GM21737 (cell line): ENCODE measurements around the gene DPP9.

ENCODE experiments used
- ATAC-seq: cut with Tn5 transposase; IDR thresholded peaks from one replicate; pipeline ENCODE4 v1.9.1; 2021; ENCODE audit warnings: mild to moderate bottlenecking, moderate library complexity; ENCODE audit not compliant: unreplicated experiment

DPP9 gene

DNA sequence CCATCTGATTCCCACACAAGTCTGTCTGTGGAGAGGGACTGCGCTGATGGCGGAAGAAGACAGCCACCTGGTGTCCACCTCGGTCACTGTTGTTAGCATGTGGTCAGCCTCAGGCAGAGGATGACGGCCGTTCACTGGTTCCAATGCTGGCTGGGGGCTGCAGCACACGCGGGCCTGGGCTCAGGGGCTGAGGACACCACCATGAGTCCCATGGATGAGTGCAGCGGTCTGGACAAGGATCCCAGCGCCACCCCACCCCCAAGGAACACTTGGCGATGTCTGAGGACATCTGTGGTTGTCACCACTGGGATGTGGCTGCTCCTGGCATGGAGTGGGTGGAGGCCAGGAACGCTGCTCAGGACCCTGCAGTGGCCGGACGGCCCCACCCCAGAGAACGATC is 10.9 kb downstream of the DPP9 start:
- no peak for ATAC-seq

GRCh38 chr19:4711211-4711610 is 12.4 kb downstream of the DPP9 start:
- ATAC-seq, result no peak

DNA sequence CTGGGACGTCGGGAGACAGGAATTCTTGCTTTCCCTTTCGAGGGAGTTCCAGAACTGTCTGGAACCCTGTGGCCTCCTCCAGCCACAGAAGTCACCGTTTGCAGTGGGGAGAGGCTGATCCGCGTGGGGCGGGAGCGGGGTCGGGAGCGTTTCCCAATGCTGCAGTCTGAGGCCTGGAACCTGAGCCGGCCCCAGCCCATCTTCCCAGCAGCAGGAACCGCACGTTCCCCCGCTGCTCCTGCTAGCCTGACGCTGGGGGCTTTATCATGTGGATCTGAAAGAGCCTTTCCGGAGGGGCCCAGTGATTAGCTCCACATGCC is 13.4 kb downstream of the DPP9 start:
- ATAC-seq, result no peak

GRCh38 chr19:4709440-4710280 is 14.0 kb downstream of the DPP9 start:
- no peak for ATAC-seq

GRCh38 chr19:4707956-4708650 is 15.5 kb downstream of the DPP9 start:
- ATAC-seq, result no peak

- no peak for ATAC-seq
Observed at GRCh38 chr19:4707322-4707721, 16.3 kb downstream of the DPP9 start.

- no peak for ATAC-seq
Observed at GRCh38 chr19:4705413-4706131, 18.1 kb downstream of the DPP9 start.

DNA sequence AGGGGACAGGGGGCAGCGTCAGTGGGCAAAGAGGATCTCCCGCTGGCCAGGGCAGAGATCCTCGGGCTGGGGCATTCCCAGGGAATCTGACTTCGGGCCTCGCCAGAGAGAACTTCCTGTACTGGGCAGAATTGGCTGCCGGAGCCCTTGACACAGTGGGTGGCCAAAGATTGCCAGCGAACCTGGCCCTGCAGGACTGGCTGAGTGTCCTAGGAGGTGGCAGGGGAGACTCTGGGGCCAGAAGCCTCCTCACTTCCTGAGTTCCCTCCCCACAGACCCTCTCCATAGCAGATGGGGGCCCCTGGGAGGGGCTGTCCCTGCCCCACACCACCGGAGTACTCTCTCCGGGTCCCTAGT is 19.3 kb downstream of the DPP9 start:
- ATAC-seq, result no peak

GRCh38 chr19:4703671-4704316 is 19.8 kb downstream of the DPP9 start:
- ATAC-seq, result no peak

DNA sequence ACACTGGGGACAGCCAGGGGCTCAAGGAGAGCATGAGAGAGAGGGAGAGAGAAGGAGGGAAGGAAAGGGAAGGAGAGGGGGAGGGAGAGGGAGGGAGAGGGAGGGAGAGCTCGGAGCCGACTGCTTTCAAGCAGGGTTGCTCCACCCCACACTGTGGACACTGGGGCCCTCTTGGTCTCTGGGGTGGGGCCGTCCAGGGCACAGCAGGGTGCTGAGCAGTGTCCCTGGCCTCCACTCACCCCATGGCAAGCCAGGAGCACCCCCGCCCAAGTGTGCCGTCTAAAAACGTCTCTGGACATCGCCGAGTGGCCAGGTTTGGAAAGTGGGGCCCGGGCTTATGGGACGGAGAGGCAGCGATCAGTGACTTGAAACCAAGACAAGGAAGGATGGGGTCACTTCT is 20.9 kb downstream of the DPP9 start:
- no peak for ATAC-seq

DNA sequence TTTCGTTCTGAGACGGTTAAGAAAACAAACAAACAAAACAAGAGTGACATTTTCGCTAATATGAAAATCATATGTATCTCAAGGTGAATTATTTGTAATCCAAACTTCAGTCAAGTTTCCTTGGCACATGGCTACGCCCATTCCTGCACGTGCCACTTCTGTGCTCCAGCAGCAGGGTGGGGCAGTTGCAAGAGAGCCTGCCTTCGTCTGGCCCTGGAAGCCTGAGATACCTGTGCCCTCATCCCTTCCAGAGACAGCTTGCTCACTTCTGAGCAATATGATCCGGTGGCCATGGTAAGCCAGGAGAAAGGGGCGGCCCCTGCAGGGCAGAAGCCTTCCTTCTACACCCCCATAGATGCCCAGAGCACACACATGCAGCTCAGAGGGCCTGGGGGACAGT is 22.1 kb downstream of the DPP9 start:
- ATAC-seq, result no peak

DNA sequence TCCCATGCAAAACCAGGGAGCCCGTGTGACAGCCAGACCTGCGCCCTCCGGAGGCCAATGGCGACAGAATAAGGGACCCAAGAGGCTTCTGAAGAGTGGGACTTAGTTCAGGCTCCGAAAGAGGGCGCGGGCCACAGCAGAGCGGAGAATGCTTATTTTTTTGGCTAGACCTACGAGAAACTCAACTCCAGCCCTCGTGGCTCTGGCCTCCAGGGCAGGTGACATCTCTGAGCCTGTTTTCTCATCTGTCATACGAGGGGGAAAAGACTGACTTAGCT is 23.0 kb downstream of the DPP9 start:
- no peak for ATAC-seq

- ATAC-seq, result no peak
Observed at GRCh38 chr19:4699826-4700692, 23.6 kb downstream of the DPP9 start.

DNA sequence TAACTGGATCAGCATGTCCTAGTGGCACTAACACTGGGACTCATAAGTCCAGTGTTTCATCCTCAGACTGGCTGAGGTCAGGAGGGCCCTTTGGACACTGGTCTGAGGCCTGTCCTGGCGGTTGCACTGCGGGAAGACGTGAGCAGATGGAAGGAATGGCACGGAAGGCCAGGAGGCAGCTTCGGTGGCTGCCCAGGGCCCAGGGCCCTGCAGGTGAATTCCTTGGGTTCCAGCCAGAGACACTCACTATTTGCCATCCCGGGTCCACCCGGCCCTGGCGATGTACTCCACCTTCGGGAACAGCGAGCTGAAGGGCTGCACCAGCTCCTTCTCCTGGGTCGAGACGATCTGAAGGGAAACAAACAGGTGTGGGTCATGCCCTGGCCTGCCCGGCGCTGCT is 26.3 kb downstream of the DPP9 start:
- no peak for ATAC-seq

GRCh38 chr19:4695224-4695731 is 28.4 kb downstream of the DPP9 start:
- ATAC-seq, result no peak

DNA sequence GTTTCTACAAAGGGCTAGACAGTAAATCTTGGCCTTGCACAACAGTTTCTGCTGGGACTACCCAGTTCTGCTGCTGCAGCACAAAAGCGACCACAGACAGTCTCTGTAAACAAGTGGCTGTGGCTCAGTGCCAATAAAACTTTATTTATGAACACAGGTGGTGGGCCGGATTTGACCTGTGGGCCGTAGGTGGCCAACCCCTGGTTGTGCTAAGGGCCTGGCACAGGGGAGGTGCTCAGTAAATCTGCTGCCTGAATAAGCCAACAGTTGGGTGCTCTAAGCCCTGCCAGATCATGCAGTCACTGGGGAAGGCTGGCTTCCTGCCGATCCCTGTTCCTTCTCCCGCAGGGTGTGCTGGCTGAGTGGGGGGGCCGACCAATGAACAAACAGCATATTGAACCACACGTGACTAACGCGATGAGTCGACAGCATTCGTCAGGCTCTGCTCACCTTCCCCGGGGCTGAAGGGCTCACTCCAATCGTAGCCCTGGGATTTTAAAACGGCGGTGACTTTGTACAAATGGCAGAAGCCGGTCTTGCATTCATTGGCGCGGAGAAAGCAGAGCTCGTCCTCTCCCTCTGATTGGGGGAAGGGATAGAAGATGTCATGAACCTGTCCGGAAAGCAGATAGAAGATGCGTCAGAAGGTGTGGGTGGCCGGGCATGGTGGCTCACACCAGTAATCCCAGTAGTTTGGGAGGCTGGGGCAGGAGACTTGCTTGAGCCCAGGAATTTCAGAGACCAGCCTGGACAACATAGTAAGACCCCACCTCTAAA is 29.2 kb downstream of the DPP9 start:
- ATAC-seq, result no peak

DNA sequence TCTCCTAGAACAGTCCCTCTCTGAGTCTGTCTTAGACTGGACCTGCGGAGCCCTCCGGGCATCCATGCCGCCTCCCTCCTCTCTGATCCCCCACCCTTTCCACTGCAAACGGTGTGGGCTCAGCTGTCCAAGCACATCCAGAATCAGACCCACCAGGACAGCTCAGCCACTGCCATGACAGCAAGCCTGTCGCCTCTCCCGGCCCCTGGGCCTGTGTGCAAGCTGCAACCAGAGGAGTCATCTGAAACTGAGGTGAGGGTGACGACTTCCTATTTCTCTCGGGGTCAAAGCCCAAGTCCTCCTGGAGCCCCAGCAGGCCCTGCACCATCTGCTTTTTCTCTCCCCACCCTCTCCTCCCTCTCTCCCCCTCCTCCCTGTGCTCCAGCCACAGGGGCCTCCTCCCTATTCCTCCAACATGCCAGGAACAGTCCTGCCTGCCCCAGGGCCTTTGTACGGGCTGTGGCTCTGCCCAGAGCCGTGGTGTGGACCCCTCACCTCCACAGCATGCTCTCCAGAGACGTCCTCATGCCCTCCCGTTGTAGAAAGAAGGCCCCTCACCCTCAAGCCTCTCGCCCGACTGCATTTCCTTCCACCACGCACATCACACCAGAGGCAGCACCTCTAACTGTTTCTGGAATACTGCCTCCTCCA is 30.0 kb downstream of the DPP9 start:
- ATAC-seq, result no peak

DNA sequence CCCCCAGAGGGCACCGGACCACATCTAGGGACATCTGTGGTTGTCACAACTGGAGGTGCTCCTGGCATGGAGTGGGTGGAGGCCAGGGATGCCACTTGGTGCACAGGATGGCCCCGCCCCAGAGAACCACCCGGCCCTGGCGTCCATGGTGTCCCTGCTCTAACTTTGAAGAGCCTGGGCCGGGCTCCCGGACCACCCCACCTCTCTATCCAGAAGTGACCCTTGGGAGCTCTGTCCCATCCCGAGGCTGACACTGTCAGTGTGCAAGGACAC is 30.6 kb downstream of the DPP9 start:
- no peak for ATAC-seq

DNA sequence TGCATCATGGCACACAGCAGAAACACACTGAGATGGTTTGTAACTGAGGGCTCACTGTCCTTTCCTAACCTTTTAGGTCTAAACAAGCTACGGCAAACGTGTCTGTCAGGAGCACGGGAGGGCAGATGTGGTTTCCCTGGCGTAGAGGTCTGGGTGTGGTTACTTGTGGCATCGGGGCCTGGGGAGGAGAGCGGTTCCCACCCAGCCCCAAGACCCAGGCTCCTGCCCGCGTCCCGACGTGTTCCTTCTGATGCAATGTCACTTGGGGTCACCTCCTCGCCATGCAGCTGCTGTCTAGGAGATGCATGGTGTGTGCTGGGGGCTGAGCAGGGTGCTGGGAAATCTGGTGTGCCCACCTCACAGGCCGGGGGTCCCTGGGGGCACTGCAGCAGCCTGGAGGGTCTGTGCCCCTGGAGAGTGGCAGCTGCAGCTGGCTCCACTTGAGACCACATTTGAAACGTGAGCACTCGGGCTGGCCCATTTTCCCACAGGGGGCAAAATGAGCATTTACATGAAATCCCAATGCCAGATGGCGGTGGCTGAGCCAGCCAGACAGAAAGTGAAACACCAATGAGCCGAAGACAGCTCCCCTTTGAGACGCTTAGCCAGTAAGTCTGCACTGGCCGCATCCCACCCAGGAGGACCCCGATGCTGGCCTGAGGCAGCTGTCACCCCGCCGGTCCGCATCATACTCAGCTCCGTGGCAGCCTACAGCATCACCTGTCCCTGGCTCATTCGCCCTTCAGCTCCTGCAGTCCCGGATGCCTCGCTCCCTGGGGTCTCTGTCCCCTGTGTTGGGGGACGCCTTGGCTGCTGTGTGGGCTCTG is 31.2 kb downstream of the DPP9 start:
- no peak for ATAC-seq
